A673 (cell line): ENCODE data around the gene FGFR3. TPM values are rescaled to one million over a fixed set of nuclear protein-coding genes. Genes with fewer than 3 reads are reported as not detected.
"Not testable (repeated sequence)": the region's sequence is repeated elsewhere in the genome, so short reads cannot be mapped to it uniquely, and the experiment has no call there.

ENCODE experiments used
- BruUV-seq: library from RNA; stranded (reverse); fragments of 400-500 nt; replicated peaks from 2 replicates; lab custom pipeline; 2021; lab: Mats Ljungman, UMichigan
- CTCF ChIA-PET: fragments of 300-600 bp; sonication (Branson Sonifier 250); formaldehyde crosslinking; loops from one replicate; lab custom pipeline; 2022; ENCODE audit warnings: antibody characterized with exemption; lab: Charles Lee
- POLR2A ChIA-PET: fragments of 300-600 bp; sonication (Branson Sonifier 250); formaldehyde crosslinking; loops from one replicate; lab custom pipeline; 2022; ENCODE audit warnings: antibody characterized with exemption; ENCODE audit not compliant: low non-redundant PET; lab: Charles Lee
- DNase-seq: peaks from one replicate; pipeline ENCODE4 v3.0.0-alpha.2; 2015; ENCODE audit warnings: low spot score
- H3K27ac ChIP-seq: fragments of 200-600 bp; sonication (generic); 2 replicates; pipeline ENCODE4 v1.5.1; 2016; ENCODE audit warnings: mixed run types, low read depth, mild to moderate bottlenecking, mixed read lengths, antibody characterized with exemption, low read length; ENCODE audit not compliant: poor library complexity, severe bottlenecking
- H3K27me3 ChIP-seq: fragments of 200-600 bp; sonication (generic); replicated peaks from 2 replicates; pipeline ENCODE4 v1.6.1; 2017; ENCODE audit warnings: mixed run types, low read depth, mild to moderate bottlenecking, mixed read lengths, antibody characterized with exemption, low read length; ENCODE audit not compliant: insufficient read depth, poor library complexity
- H3K36me3 ChIP-seq: fragments of 200-600 bp; sonication (generic); 2 replicates; pipeline ENCODE4 v1.6.1; 2016; ENCODE audit warnings: mixed run types, mild to moderate bottlenecking, mixed read lengths, antibody characterized with exemption, low read length; ENCODE audit not compliant: insufficient read depth, poor library complexity, severe bottlenecking
- H3K4me1 ChIP-seq: fragments of 200-600 bp; sonication (generic); 2 replicates; pipeline ENCODE4 v1.6.1; 2017; ENCODE audit warnings: mixed run types, mild to moderate bottlenecking, mixed read lengths, antibody characterized with exemption, low read length; ENCODE audit not compliant: insufficient read depth, poor library complexity, severe bottlenecking
- H3K4me3 ChIP-seq: fragments of 200-600 bp; sonication (generic); 2 replicates; pipeline ENCODE4 v1.5.1; 2016; ENCODE audit warnings: low read depth, mixed run types, mild to moderate bottlenecking, mixed read lengths, low read length; ENCODE audit not compliant: poor library complexity, severe bottlenecking
- H3K9me3 ChIP-seq: fragments of 200-600 bp; sonication (generic); 2 replicates; pipeline ENCODE4 v1.6.1; 2016; ENCODE audit warnings: mixed run types, low read depth, mild to moderate bottlenecking, mixed read lengths, antibody characterized with exemption, low read length; ENCODE audit not compliant: poor library complexity, severe bottlenecking
- CTCF ChIP-seq: fragments of 300-800, 200-600 bp; sonication (generic); conservative IDR thresholded peaks from 2 replicates; pipeline ENCODE4 v1.5.1; 2017; ENCODE audit warnings: low read depth, mild to moderate bottlenecking, antibody characterized with exemption, low read length, moderate library complexity, mixed read lengths
- EZH2 ChIP-seq: fragments of 200-600 bp; sonication (generic); IDR thresholded peaks from 2 replicates; pipeline ENCODE4 v1.6.1; 2017; ENCODE audit warnings: borderline replicate concordance, low read depth, mild to moderate bottlenecking, mixed read lengths, antibody characterized with exemption, low read length; ENCODE audit not compliant: poor library complexity, severe bottlenecking
- intact Hi-C: fragments of 100-400 bp; cut with micrococcal nuclease; formaldehyde crosslinking; loops from one replicate; pipeline ENCODE4 v1.10.0; 2022; ENCODE audit not compliant: unreplicated experiment
- total RNA-seq: library from RNA; stranded (reverse); gene quantifications from 2 replicates; pipeline ENCODE4 v1.2.3, GENCODE V29; 2021

The FGFR3 gene
- total RNA-seq, 1 experiment from 2014 or later = 5.5 TPM

- DNase-seq = no peak
- H3K27ac ChIP-seq = no peak overlapping the region
- ChIA-PET CTCF (no interaction called here), POLR2A (interaction anchor here (0.6 kb wide), 1 partner anchor 86 kb away, joined by 5 read pairs; no protein-coding TSS in a partner anchor)
- intact Hi-C loops = no loop called here
- no peak overlapping the region for H3K4me3 ChIP-seq
- no peak for TF ChIP-seq CTCF
- no peak for TF ChIP-seq EZH2
- no peaks in the 10 kb centered on the region for H3K27me3 ChIP-seq
- H3K9me3 ChIP-seq = no peaks in the 10 kb centered on the region
- no TSS peak for BruUV-seq
- peaks cover 58% of the 10 kb centered on the region for H3K36me3 ChIP-seq
- H3K4me1 ChIP-seq = no peaks in the 10 kb centered on the region
These were observed 39.6 kb downstream of the FGFR3 start for GRCh38 chr4:1832690-1833089.

DNA sequence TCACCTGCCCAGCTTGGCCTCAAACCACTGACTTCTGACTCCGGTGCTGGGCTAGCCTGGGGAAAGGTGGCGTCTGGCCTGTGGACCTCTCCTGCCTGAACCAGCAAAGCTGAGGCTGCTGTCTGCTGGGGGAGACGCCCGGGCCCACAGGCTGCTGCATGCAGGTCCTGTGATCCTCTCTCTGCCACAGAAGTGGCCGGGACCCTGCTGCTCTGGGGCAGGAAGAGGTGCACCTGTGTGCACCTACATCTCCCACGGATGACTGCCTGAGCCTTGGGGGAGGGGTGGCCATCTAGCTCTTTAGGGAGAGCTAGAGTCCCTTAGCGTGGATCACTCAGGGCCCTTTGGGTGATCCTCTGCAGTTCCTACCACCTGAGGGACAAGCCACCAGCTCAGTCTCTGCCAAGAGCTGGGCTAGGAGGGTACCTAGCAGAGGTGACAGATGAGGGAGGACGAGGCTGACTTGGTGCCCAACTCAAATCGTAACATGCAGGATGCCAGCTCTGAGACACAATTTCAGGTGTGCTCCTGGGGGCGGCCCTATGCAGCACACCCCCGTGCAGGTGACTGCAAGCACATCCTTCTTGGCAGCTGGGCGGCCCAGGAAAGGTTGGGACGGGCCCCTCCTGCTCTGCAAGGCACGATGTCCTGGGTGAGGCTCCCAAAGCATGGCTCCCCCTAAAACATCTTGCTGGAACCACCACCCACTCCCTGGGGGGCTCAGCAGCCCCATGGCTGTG lies 40.4 kb downstream of the FGFR3 start:
- Histone ChIP-seq H3K4me1 (no peaks in the 10 kb centered on the region), H3K27ac (no peak overlapping the region), H3K36me3 (peaks cover 63% of the 10 kb centered on the region), H3K27me3 (no peaks in the 10 kb centered on the region), H3K9me3 (no peaks in the 10 kb centered on the region), H3K4me3 (no peak overlapping the region)
- BruUV-seq = no TSS peak
- intact Hi-C loops = no loop called here
- TF ChIP-seq CTCF = no peak
- TF ChIP-seq EZH2 = no peak
- DNase-seq = no peak
- CTCF ChIA-PET = no interaction called here
- POLR2A ChIA-PET = no interaction called here

- no peak for DNase-seq
- intact Hi-C loops = no loop called here
- TF ChIP-seq CTCF (no peak), EZH2 (no peak)
- ChIA-PET POLR2A (no interaction called here), CTCF (no interaction called here)
- Histone ChIP-seq H3K4me3 (no peak overlapping the region), H3K36me3 (peaks cover 71% of the 10 kb centered on the region), H3K27ac (no peak overlapping the region), H3K9me3 (no peaks in the 10 kb centered on the region), H3K27me3 (no peaks in the 10 kb centered on the region), H3K4me1 (no peaks in the 10 kb centered on the region)
- BruUV-seq = TSS peak; percentile 20
These were observed 41.1 kb downstream of the FGFR3 start for GRCh38 chr4:1834047-1834775.

DNA sequence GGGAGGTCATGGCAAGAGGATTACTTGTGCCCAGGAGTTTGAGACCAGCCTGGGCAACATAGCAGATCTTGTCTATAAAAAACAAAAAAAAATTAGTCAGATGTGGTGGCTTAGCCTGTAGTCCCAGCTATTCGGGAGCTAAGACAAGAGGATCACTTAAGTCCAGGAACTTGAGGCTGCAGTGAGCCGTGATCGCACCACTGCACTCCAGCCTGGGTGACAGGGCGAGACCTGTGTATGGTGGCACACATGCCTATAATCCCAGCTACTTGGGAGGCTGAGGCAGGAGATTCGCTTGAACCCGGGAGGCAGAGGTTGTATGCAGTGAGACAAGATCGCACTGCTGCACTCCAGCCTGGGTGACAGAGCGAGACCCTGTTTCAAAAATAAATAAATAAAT lies 42.7 kb downstream of the FGFR3 start:
- CTCF ChIA-PET, H3K27ac ChIP-seq, H3K4me3 ChIP-seq, POLR2A ChIA-PET, intact Hi-C loops, BruUV-seq, H3K4me1 ChIP-seq, H3K27me3 ChIP-seq, H3K9me3 ChIP-seq, DNase-seq: not testable (repeated sequence)
- peaks cover 72% of the 10 kb centered on the region for H3K36me3 ChIP-seq
